GM18867 (cell line): ENCODE results near the gene TIPARP.
A peak's percentile ranks its signal among the peaks of the same experiment; 100 is the strongest.

ENCODE experiments used
- ATAC-seq: cut with Tn5 transposase; IDR thresholded peaks from one replicate; pipeline ENCODE4 v1.9.1; 2021; ENCODE audit warnings: mild to moderate bottlenecking, moderate library complexity; ENCODE audit not compliant: unreplicated experiment

TIPARP gene

GRCh38 chr3:156675830-156676767 lies 1.7 kb downstream of the TIPARP start:
- ATAC-seq, result no peak

DNA sequence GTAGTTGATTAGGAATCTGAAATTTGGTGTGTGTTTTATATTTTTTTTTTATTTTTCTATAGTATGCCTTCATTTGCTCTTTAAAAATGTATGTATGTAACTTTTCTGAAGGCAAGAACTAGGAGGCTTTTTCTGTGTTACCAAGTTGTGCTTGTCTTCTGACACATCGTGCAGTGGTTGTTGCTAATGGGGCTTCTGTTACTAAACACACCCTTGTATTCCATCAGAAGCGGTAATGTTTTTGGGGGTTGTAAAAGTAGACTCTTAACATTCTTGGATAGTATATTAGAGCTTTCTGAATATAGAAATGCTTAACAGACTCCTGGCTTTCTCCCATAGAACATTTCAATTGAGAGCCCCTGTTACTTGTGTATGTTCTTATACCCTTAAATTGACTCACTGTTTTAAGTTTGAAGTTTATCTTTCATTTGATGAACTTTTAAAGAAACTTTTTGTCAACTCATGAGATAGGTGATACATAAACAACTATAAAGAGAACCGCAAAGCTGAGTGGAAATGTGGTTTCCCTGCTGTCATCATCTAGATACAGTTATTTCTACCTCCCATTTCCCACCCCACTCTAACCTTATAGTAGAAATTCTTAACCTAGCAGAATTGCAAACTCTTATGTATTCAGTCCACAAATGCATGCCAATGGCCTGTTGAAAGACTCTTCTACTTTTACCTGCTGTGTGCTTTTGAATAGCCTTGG lies 2.5 kb downstream of the TIPARP start:
- no peak for ATAC-seq

- ATAC-seq, result no peak
Observed at GRCh38 chr3:156677536-156677935, 3.1 kb downstream of the TIPARP start.

- ATAC-seq, result no peak
Observed at GRCh38 chr3:156678197-156678596, 3.8 kb downstream of the TIPARP start.

DNA sequence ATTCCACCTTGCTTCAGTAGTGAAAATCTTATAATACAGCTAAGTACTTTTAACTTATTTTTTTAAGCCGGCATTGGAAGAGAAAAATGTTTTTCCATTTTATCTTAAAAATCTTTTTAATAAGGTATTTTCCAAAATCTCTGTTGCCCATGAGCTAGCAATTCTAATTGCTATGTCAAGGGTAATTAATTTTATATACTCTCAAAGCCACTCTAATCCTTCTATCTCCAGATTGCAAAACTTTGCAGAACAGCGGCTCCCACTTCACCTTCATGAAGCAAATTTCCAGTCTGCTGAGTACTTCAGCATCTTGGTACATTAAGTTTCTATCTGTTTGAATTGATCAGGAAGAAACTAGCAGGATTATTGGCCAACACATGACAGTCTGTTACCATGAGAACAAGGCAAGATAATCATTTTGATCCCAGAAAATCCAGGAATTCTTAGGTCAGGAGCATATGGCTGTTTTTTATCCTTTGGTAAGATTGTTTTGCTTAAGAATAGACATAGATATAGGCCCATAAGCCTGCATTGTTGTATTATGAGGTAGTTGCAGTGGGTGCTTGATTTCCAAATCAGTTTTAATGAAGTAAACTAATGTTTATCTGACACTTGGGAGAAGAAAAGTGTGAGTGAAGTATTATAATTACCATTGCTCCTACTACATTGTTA lies 6.0 kb downstream of the TIPARP start:
- no peak for ATAC-seq

GRCh38 chr3:156681002-156681401 lies 6.6 kb downstream of the TIPARP start:
- peak; percentile 72 for ATAC-seq

DNA sequence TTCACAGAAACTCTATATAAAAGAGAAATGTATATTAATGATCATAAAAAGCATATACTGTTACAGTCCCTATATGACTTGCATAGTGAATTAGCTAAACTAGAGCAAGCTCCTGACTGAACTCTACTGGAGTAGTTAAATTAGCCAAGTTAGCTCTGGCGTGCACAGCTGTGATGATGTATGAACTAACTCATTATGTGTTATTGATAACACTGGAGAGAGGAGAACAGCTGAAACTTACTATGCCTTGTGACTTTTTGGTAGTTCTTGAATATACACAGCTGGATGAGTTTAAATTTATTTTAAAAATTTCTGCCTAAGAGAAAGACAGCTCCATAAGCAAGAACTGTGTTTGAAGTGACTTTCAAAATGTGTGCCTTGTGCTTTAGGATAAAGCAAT lies 8.1 kb downstream of the TIPARP start:
- ATAC-seq, result no peak

DNA sequence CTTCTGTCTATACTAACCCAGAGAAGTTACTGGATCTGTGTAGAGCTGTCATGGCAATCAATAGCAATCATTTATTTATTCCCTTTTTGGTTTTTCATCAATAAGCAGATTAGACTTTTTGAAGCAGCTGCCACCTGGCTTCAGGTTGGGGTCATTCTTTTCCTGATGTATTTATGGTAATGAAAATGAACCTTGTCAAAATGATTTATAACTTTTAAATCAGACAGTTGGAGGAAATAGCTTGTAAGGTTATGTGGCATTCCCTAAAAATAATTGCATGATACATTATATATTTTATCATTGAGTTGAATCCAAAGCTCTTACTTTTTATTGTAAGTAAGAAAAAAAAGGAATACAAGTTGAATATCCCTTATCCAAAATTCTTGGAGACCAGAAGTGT lies 8.6 kb downstream of the TIPARP start:
- ATAC-seq, result no peak

GRCh38 chr3:156685198-156685597 lies 10.8 kb downstream of the TIPARP start:
- peak; percentile 36 for ATAC-seq

- peak; percentile 51 for ATAC-seq
Observed at GRCh38 chr3:156685752-156686151, 11.4 kb downstream of the TIPARP start.

- peak; percentile 32 for ATAC-seq
Observed at GRCh38 chr3:156687023-156687422, 12.6 kb downstream of the TIPARP start.

GRCh38 chr3:156688632-156689452 lies 14.5 kb downstream of the TIPARP start:
- ATAC-seq, result no peak

- peak; percentile 19 for ATAC-seq
Observed at GRCh38 chr3:156689608-156690007, 15.2 kb downstream of the TIPARP start.

- no peak for ATAC-seq
Observed at GRCh38 chr3:156691920-156692319, 17.5 kb downstream of the TIPARP start.

GRCh38 chr3:156693166-156693565 lies 18.8 kb downstream of the TIPARP start:
- no peak for ATAC-seq

GRCh38 chr3:156694536-156694935 lies 20.1 kb downstream of the TIPARP start:
- ATAC-seq, result no peak

DNA sequence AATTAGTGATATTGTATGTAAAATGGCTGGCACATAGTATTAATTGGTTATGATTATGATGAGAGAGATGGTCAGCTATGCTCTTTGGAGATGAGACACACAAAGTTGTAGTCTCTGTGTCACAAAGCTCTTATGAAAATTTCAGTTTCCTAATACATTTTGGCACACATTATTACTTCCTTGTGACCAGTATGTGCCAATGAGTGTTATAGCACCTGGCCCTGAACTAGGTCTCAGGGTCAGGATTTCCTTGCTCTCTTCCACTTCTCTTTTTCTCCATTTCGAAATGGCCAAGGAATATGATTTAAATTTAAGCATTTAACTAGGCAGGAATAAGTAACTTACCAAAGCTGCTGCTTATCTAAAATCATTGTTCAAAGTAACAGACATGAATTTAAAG lies 28.0 kb downstream of the TIPARP start:
- no peak for ATAC-seq

DNA sequence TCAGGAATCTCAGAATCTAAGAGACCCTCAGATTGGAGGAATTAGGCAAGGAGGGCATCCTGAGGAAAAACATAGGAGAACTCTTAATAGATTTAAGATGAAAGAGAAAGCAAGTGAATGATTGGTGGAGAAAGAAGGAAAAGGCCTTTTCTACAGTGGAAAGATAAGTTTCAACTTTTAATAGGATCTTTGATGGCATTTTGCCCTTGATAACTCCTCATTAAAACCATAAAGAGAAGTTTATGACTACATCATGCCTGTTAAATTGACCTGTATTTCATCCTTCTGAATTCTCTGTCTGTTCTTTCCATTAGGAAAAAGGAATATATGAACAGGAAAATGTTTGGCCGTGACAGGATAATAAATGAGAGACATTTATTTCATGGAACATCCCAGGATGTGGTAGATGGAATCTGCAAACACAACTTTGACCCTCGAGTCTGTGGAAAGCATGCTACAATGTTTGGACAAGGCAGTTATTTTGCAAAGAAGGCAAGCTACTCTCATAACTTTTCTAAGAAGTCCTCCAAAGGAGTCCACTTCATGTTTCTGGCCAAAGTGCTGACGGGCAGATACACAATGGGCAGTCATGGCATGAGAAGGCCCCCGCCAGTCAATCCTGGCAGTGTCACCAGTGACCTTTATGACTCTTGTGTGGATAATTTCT lies 30.1 kb downstream of the TIPARP start:
- no peak for ATAC-seq

- peak; percentile 68 for ATAC-seq
Observed at GRCh38 chr3:156705761-156706616, 31.6 kb downstream of the TIPARP start.
